COLO829 (cell line): Measurements from ENCODE around the gene MAP2K5.
"Not testable (repeated sequence)": the region's sequence is repeated elsewhere in the genome, so short reads cannot be mapped to it uniquely, and the experiment has no call there.

Experiments used
- DNase-seq: peaks from one replicate; pipeline ENCODE4 v3.0.0; 2012; ENCODE audit warnings: low spot score

MAP2K5 gene

DNA sequence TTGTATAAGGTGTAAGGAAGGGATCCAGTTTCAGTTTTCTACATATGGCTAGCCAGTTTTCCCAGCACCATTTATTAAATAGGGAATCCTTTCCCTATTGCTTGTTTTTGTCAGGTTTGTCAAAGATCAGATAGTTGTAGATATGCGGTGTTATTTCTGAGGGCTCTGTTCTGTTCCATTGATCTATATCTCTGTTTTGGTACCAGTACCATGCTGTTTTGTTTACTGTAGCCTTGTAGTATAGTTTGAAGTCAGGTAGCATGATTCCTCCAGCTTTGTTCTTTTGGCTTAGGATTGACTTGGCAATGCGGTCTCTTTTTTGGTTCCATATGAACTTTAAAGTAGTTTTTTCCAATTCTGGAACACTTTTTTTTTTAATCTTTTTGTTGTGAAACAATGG lies 130.3 kb downstream of the MAP2K5 start:
- DNase-seq: not testable (repeated sequence)

DNA sequence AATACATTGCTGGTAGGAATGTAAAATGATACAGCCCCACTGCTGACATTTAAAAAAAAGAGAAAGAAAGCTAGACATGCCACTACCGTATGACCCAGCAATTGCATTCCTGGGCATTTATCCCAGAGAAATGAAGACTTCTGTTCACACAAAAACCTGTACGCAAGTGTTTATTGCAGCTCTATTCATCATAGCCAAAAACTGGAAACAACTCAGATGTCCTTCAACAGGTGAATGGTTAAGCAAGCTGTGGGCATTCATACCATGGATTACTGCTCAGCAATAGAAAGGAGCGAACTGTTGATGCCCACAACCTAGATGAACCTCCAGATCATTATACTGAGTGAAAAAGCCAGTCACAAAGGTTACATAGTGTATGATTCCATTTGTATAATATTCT lies 132.5 kb downstream of the MAP2K5 start:
- no peak for DNase-seq

DNA sequence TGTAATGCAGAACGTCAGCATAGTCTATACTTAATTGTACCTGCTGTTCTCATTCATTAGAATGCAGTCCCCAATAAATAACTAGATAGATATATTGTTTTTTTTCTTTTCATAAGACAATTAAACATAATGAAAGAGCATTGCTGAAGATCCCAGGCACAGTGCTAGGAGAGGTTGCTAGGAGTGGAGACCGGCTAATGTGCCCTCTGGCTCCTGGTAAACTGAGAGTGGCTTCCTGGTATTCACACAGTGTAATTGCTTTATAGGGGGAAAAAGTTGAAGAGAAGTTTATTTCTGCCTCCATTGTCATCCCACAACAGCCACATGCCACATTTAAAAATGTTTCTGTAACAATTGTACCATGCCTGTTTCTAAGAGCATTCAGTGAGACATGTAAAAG lies 135.6 kb downstream of the MAP2K5 start:
- no peak for DNase-seq

DNA sequence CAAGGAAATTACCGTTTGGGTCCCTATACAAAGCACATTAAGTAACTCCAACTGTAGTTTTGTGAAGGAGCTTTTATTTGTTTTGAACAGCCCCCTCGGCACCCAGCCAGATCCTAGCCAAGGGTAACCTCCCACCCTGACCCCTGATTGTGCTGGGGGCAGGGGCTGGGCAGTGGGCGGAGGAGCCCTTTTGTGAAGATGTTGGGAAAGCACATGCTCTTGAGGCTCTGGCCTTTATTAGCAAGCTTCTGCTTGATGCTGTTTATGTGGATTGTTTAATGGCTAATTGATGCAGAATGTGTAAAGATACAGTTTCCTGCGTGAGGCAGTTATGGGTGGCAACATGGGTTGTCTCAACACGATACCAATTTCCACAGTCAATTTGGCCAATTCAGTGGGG lies 136.5 kb downstream of the MAP2K5 start:
- DNase-seq: no peak

DNA sequence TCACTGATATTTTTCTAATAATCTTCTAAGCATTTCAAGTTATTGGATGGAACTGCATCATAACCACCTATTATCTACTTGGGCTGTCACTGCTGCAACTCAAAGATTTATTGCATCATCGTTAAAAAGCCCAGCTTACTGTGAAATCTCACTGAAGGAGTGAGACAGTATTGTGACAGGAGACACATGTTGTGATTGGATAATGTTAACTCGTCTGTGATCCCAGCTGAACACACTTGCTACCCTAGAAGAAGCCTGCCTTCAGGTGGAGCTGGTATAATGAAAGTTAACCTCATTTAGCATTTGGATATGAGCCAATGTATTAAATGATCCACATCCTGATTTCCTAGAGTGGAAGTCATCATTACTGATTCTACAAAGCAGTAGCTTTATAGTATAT lies 138.1 kb downstream of the MAP2K5 start:
- peak; percentile 4 for DNase-seq

DNA sequence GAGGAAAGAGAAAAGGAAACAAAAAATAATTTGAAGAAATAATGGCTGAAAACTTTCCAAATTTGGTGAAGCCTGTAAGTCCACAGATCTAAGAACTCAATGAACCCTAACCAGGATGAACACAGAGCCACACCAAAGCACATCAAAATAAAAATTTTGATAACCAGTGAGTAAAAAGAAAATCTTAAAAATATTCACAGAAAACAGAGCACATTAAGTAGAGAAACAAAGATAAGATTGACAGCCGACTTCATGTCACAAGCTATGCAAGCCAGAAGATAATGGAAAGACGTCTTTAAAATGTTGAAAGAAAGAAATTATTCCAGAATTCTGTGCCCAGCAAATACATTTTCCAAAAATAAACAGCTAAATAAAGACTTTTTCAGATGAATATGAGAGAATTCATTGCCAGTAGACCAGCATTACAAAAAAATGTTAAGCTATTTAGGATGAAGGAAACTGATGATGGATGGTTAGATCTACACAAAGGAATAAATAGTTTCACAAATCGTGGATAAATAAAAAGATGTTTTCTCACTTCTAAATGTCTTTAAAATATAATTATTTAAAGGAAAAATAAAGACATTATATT lies 142.6 kb downstream of the MAP2K5 start:
- DNase-seq: no peak

DNA sequence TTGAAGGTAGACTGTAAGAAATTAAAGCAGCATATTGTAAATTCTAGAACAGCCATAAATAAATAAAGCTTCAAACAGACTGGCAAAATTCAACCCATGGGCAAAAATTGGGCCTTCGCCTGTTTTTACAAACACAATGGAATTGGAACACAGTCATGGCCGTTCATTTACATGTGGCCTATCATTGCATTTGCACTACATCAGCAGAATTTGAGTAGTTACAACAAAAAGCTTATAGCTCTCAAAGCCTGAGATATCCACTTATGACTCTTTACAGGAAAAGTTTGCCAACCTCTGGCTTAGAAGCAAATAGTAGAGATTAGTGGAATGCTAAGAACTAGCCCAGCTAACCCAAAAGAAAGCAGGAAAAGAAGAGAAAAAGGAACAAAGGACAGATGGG lies 143.2 kb downstream of the MAP2K5 start:
- no peak for DNase-seq

DNA sequence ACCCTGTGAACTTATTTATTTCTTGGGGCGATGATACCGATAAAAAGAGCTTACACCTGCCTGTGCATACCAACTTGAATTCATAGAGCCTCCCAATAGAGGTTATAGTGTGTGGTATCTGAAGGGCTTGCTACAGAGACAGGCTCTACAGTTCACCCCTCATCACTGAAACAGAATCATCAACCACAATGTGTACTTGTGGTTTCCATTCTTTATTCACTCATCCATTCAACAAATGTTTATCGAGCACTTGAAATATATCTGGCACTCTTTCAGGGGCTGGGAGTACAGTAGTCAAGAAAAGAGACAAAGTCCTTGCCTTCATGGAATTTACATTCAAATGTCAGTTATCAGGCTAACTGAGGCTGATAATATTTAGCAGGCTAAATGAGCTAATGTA lies 148.4 kb downstream of the MAP2K5 start:
- peak; percentile 9 for DNase-seq

DNA sequence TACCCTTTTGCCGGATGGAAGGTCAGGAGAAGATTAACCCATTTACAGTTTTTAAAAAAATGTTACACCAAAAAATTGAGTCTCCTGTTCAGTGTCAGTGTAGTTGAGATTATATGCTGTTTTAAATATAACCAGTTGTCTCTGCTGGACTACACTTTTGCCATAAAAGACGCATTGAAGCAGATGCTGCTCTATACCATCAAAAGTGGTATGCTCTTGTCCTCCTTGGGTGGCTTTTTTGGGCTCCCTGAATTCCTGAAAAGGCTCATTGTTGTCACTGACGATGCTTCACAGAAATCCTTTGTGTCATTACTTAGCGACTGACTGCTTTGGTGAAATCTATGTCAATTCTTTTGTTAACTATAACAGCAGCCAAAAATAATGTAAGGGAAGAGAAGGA lies 148.9 kb downstream of the MAP2K5 start:
- DNase-seq: peak; percentile 13

DNA sequence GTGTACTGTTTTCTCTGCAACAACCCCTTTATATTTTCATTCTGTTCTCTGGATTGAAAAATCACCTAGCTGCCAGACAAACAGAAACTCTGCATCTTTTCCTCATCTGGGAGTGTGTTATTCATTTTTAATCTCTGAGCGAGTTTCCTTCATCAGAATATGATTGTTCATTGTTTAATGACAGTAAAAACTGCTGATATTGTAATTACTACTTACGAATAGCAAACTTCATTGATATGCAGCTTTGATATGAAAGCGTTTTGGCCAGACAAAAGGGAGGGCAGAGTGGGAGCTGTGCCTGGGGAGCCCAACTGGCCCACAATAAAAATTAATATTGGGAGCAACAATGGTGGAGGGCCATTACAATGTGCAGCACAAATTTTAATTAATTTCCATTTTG lies 150.1 kb downstream of the MAP2K5 start:
- DNase-seq: no peak

DNA sequence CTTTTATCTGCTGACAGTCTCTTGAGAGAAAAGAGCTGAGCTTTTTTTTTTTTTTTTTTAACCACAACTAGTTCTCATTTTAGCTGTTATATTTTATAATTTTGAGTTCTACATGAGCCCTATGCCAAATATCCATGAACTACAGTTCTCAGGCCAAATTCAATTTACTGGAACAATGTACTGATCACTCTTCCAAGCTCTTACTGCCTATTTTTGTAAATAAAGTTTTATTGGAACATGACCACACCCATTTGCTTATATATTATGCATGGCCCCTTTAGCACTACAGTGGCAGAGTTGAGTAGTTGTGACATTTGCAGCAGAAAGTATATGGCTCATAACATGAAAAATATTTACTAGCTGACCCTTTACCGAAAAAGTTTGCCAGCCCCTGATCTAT lies 153.6 kb downstream of the MAP2K5 start:
- no peak for DNase-seq

DNA sequence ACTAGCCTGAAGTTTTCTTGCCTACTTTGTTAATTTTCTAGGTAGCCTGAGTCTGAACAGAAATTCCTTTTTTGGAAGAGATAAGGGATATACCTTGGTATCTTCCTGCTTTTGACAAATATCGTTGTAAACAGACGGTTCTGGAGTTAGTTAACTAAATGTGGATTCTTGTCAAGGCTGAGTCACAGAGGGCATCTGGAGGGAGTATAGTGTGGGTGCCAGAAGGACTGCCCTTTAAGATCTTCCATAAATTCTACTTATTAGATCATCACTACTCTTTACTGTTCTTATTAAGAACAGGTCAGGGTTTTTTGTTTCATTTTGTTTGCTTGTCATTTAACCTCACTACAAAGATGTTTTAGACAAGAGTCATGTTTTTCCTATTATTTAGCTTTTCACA lies 157.5 kb downstream of the MAP2K5 start:
- DNase-seq: no peak

DNA sequence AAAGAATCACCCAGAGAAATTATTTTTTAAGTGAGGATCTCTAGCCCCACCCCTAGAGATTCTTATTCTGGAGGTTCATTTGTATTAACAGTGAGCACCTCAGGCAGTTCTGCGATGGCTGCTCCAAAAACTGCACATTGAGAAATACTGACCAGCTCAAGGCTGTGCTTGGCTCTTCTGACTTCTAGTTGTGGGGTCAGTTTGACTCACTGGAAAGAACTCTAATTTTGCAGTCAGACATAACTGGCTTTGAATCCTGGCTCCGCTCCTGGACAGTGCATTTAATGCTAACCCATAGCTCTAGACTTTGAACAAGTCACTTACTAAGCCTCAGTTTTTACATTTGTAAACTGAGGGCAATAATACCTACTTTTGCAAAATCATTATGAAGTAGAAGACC lies 159.2 kb downstream of the MAP2K5 start:
- DNase-seq: no peak

DNA sequence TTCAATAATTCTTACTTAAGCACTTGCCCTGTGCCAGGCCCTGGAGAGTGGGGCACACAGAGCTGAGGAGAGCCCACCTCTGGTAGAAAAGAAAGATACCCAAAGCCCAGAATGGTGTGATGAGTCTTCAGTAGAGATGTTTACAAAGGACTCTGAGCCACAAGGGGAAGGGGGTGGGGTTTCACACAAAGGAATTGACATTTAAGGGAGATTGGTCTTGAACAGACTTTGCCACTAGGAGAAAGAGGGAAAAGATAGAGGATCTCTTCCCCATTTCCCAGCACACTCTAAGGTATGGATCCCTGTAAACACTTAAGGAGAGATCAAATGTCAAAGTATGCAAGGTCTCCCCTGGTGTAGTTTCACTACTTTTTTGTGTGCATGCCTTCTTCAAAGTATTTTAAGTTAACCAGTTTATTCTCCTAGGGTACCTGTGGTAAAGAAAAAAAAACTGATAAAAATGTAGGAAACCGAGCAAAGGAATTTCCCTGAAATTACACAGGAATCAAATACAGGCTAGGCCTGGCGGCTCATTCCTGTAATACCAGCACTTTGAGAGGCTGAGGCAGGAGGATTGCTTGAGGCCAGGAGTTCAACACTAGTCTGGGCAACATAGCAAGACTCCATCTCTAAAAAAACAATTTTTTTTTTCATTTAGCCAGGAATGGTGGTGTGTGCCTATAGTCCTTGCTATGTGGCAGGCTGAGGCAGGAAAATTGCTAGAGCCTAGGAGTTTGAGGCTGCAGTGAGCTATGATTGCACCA lies 165.2 kb downstream of the MAP2K5 start:
- no peak for DNase-seq

DNA sequence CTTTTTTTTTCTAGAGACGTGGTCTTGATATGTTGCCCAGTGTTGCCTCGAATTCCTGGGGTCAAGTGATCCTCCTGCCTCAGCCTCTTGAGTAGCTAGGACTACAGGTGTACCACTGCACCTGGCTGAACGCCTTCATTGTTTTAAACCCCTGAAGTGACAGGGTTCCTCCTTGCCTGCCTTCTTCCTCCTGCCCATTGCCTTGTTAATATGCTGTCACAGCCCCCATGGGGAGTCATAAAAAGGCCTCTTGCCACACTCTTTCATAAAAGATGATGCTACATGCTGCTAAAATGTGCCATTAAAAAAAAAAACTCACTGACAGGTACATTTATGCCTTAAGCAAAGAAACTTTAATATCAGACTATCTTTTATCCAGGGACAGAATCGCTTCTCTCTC lies 166.0 kb downstream of the MAP2K5 start:
- no peak for DNase-seq

DNA sequence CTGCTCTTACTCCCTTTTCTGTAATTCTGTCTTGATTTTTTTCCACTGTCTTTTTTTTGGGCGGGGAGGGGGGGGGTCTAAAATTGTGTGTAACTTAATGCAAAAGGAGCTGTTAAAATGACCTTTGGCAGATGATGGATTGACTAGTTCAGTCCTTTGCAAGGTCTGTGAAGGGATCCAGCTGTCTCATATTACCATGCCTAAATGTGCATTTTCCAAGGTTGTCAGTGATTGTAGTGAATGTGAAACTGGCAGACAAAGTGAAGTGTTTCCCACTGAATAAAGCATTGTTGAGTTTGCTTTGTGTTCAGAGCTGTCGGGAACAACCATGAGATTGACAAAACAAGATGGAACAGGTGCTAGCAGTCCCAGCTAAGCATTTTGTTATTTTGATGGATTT lies 172.7 kb downstream of the MAP2K5 start:
- DNase-seq: no peak

DNA sequence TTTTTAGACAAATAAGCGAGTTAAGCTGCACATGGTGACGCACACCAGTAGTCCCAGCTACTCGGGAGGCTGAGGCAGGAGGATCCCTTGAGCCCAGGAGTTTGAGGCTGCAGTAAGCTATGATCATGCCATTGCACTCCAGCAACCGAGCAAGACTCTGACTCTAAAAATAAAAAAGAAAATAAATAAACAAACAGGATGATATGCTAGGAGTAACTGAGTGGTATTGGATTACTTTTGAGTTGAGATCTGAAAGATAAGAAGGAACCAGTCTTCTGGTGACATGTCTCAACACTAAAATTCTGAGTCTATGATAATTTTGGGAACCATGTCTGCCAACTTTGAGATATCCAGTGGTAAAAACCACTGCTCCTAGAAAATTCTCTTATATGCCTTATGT lies 173.7 kb downstream of the MAP2K5 start:
- DNase-seq: no peak

DNA sequence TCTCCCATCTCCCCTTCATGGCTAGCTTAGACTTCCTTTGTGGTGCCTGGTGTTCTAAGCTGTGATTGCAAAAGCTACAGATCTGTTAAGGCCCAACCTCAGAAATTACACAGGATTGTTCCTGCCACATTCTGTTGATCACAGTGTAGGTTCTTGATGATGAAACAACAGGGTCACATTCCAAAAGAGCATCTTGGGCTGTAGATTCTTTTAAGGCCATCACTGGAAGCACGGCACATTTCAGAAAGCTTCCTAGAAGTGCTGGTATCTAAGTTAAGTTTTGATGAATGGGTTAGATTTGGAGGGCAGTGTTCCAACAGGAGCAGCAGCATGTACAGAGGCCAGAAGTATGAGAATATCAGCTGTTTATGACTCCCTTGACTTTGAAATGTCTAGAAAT lies 175.3 kb downstream of the MAP2K5 start:
- no peak for DNase-seq

DNA sequence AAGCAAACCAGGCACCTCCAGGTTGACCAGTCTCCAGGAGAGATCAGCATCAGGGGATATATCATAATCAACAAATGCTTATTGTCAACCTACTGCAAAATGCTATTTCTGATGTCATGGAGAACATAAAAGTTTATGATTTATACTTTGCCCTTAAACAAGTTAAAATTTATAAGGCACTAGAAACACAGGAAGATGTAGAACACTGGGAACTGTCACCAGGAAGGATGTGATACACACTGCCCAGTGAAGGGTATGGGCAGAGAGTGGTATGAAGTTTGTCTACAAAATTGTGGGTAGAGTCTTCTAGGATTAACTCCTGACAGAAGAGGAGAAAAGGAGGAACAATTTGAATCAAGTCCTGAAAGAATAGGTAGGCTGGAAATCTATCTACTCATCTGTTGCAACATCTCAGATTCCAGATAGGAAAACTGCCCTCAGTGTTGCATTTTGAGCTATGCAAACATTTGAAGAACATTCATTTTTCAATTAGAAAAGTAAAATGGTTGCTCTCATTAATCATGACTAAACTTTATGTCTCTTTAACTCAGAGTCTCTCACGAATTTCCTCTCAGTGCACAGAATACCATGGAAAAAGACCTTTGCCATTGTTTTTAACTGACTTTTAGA lies 176.9 kb downstream of the MAP2K5 start:
- DNase-seq: no peak

DNA sequence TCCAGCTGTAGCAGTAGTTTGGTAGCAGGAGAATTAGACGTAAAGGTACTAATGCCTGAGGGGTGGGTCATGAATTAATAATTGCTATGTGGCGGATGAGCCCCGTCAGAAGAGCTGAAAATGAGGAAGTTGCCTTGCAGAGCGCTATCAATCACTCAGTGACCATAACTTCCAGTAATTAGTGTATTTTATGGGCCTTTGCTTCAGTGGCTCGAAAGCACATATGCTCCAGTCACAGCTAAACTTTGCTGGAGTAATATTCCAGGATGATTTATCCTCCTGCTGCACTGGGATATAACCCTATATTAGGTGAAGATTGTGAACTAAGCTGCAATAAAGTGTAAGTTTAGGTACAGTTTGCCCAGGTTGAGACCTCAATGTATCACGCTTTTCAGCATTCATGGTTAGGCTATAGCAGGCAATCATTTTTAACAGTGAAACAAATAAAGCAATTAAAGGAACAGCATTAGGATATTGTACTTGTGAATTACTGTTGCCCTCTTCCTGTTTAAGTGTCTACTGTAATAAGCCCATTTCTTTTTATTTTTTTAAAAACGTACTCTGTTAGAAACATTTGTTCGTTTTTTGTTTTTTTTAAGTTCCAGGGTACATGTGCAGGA lies 178.2 kb downstream of the MAP2K5 start:
- no peak for DNase-seq

DNA sequence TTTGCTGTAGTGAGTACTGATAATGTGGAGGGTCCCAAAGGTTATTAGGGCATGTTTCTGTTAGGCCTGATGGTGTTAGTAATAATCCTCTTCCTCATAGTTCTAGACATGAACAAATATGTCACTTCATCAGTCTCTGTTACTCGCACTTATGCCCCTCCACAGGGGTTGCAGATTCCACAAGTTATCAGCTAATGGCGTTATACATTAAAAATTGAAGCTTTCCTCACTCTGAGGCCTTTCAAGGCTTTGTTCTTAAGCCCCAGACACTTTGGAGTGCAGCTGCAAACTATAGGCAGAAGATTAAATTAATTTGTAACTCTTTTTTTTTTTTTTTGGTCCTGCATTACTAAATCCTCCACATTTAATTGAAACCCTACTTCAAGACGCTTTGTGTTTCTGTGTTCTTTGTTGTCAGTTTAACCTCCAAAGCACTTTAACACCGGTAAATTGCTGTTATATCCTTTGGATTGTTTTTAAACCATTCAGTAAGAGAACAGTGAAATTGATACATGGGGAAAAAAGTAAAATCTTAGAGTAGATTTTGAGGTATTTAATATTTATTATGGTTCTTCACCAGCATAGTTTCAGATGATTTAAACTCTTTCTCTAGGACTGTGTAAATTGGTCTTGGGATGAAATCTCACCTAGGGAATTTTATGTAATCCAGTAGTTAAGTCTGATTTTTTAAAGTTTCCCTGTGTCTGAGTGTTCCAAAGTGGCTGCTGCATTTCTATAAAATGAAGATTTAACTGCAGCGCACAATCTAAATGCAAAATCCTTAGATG lies 179.7 kb downstream of the MAP2K5 start:
- DNase-seq: no peak

DNA sequence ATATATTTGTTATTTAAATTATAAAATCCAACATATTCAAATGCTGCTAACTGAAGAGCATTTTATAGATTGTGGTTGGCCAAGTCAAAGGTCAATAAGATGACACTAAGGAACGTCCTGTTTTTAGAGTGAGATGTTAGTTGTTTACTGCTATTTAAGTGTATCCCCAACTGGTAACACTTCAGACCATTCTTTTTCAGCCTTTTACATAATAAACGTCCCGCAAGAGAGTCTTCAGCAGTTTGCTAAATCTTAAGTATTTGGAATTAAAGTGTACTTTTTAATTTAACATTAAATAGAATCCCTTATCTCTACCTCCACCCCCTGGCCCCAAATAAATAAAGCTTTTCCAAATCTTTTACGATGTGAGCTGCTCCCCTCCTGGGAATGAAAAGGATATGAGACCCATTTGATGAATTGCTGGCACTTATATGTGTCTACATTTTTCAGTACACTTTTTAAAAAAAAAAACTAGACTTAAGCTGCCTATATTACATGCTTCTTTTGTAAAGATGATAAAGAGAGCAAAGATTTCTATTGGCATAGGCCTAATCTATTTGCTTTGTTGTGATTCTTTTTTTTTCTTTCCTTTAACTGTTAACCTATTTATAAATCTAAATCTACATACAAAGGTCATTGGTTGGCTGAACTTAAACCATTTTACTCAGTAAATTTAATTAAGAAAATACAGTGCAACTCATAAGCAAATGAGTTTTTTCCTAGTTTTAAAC lies 181.0 kb downstream of the MAP2K5 start:
- DNase-seq: no peak
